PC-9 (cell line): Measurements from ENCODE around the gene IFNAR2.

Experiments
- CTCF ChIP-seq: fragments of 200-600 bp; sonication (generic); conservative IDR thresholded peaks from 2 replicates; pipeline ENCODE4 v1.6.1; 2017; ENCODE audit warnings: mixed run types, antibody characterized with exemption, mild to moderate bottlenecking, moderate library complexity
- EZH2 ChIP-seq: fragments of 200-600 bp; sonication (generic); IDR thresholded peaks from 2 replicates; pipeline ENCODE4 v1.8.0; 2017; ENCODE audit warnings: antibody characterized with exemption, low read depth

GRCh38 chr21:33240404-33240803, 10.7 kb downstream of the IFNAR2 start:
- TF ChIP-seq CTCF = no peak
- no peak for TF ChIP-seq EZH2
